Fibroblast of upper back skin (primary cell): ENCODE data around the gene VWA5B2.

Source experiments
- DNase-seq: peaks from one replicate; pipeline ENCODE4 v3.0.0-alpha.2; 2013

Gene VWA5B2

DNA sequence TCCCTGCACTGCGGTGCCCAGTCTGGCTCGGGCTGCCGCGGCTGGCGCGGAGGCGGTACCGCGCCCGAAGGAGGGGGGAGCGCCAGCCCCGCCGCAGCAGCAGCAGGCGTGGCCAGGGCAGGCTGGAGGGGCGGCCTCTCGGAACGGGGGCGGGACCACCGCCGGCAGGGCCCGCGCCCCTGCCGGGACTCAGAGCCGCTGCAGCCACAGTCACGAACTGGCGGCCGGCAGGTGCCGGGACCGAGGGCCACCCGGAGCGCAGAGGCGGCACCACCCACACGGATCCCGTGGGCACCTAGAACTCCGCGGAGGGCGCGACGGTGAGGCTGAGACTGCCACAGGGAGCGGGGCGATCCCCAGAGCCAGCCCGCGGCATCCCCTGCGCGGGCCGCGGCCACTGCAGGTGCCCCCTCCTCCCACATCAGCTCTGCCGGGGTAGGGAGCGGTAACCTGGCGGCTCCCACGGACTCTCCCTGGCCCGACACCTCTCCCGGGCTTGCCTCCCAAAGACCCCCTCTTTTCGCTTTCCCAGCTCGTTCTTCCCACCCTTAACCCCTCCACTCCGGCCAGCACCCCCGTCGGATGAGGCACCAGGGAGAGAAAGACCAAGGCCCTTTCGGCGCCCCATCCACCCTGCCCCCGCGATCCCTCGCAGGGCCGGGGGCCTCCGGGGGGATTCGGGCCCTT, at the start of gene VWA5B2:
TSS of gene VWA5B2 (plus strand) at position 192 of the 687 bp plus-strand sequence. CDS start 944 bp downstream, outside the sequence.
- DNase-seq: peak; percentile 22

DNA sequence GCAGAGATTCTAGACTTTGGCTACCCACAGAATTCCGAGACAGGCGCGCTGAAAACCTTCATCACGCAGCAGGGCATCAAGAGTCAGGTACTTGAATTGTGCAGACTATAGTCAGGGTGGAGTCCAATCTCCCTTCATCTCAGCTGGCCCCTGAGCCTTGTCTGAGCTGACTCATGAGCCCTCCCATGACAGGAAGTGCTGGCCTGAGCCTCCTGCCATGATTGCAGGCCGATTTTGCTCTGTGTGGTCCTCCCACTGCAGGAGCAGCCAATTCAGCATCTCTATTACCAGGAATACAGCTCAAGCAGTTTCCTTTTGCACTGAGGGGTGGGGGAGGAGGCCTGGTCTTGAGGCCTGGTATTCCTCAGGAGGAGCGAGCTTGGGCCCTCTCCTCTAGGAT, 49.2 kb upstream of the VWA5B2 start:
- peak; percentile 35 for DNase-seq

DNA sequence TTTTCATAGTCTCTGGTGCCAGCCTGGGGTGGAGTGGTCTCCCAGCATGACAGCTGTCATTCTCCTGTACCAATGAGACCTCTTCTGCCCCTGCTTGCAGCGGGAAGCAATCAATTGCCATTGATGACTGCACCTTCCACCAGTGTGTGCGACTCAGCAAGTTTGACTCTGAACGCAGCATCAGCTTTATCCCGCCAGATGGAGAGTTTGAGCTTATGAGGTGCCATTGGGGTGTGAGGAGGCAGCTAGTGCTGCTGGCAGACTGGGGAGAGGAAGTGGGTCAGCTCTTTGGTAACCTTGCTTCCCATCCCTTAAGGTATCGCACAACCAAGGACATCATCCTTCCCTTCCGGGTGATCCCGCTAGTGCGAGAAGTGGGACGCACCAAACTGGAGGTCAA, 47.8 kb upstream of the VWA5B2 start:
- DNase-seq: no peak

DNA sequence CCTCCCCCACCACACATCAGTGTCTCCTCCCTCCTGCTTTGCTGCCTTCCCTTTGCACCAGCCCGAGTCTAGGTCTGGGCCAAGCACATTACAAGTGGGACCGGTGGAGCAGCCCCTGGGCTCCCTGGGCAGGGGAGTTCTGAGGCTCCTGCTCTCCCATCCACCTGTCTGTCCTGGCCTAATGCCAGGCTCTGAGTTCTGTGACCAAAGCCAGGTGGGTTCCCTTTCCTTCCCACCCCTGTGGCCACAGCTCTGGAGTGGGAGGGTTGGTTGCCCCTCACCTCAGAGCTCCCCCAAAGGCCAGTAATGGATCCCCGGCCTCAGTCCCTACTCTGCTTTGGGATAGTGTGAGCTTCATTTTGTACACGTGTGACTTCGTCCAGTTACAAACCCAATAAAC, 45.7 kb upstream of the VWA5B2 start:
- DNase-seq: no peak

DNA sequence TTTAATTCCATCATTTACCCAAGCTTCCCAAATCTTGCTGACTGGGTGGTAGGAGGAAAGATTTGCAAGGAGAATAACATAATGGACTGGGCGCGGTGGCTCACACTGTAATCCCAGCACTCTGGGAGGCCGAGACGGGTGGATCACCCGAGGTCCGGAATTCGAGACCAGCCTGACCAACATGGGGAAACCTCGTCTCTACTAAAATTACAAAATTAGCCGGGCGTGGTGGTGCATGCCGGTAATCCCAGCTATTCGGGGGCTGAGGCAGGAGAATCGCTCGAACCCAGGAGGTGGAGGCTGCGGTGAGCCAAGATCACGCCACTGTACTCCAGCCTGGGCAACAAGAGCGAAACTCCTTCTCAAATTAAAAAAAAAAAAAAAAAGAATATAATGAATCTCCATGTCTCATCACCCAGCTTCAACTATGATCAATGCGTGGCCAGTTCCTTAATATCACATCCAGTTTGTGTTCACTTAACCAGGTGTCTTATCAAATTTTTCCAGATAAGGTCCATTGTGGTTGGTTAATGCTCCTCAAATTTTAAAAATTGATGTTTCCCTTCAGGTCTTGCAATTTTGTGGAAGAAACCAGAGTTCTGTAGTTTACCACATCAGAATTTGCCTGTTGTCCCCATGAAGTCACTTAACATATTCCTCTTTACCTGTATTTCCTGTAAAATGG, 44.7 kb upstream of the VWA5B2 start:
- no peak for DNase-seq

DNA sequence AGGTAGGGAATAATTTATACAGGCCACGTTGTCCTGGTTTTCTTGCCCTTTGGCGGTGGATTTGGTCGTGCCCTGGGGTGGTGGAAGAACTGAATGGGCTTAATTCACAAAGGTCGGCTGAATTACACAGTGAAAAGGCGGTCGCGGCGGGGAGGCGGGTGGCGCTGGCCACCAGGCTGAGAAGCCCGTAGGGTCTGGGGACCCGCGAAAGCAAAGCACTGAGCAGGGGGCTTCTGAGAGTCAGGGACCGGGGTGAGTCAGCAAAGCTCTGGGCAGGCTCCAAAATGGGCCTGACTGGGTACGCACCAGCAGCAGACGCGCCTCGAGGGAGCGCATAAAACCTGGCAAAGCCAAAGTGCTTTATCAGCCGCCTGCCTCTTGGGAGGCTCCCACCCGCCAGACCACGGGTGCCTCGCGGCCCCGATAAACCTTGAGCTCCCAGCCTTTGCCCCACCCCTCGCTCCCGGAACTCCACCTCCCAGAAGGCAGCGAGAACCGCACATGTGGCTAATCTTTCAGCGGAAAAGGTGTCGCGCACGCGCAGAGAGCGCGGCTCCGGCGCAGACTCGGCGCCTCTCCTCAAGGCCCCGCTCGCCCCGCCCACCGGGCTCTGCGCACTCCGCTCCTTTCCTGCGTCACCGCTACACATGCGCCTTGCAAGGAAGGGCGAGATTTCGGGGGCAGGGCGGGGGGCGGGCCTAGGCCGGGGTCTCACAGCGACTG, 43.8 kb upstream of the VWA5B2 start:
- peak; percentile 99 for DNase-seq

DNA sequence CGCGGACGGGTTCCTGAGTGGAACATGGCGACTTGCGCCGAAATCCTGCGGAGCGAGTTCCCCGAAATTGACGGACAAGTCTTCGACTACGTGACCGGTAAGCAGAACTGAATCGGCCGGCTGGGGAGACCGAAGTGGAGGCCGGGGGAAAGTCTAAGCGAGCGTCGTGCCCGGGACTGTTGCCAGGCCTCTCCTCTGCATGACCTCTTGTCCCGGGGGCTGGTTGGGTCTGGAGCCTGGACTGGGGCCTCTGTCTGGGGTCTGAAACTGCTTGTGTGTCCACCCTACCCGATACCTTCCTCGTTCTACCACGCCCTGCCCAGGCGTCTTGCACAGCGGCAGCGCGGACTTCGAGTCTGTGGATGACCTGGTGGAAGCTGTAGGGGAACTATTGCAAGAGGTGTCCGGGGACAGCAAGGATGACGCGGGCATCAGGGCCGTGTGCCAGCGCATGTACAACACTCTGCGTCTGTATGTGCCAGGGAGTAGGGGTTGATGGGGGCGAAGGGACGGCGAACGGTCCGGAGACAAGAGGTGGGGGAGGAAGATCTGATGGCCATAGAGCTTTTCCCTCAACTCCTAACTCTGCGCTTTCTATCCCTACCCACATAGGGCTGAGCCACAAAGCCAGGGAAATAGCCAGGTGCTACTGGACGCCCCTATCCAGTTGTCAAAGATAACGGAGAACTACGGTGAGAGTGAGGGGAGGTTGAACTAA, 43.0 kb upstream of the VWA5B2 start, which contains the start of gene ABCF3:
TSS of gene ABCF3 (plus strand) at position 16 of the 718 bp plus-strand sequence. CDS start at position 25, 9 bp downstream.
- DNase-seq: peak; percentile 29

DNA sequence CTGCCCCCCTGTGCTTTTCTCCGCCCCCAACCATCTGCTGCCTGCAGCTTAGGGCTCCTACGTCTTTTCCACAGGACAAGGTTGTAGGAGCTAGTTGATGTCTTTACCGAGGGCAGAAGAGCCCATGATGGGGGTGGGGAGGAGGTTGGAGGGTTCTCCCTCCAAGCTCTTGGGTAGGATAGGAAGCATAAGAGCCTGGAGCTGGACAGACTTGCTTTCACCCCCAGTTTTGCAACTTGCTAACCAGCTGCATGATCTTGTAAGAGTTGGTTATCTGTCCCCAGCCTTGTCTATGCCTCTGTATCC, 42.5 kb upstream of the VWA5B2 start:
- DNase-seq: no peak

DNA sequence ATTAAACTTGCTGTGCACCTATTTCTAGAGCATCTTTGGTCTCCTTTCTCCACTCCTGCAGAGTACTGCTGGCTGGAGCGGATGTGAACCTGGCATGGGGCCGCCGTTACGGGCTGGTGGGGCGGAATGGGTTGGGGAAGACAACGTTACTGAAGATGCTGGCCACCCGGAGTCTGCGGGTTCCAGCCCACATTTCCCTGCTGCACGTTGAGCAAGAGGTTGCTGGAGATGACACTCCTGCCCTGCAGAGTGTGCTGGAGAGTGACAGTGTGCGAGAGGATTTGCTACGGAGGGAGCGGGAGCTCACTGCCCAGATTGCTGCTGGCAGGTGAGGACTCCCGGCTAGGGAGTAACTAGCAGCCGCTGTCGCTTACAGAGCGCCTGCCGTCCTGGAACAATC, 41.3 kb upstream of the VWA5B2 start:
- DNase-seq: no peak

DNA sequence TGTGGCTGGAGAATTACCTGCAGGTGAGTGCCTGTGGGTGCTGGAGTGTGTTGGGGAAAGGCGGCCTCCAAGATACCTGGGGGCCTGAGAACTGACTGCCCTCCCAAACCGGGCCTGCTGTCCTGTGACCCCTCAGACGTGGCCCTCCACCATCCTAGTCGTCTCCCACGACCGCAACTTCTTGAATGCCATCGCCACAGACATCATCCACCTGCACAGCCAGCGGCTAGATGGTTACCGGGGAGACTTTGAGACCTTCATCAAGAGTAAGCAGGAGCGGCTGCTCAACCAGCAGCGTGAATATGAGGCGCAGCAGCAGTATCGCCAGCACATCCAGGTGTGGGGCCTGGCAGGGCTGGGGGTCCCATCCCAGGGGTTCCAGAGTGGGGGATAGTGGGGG, 40.0 kb upstream of the VWA5B2 start:
- no peak for DNase-seq

DNA sequence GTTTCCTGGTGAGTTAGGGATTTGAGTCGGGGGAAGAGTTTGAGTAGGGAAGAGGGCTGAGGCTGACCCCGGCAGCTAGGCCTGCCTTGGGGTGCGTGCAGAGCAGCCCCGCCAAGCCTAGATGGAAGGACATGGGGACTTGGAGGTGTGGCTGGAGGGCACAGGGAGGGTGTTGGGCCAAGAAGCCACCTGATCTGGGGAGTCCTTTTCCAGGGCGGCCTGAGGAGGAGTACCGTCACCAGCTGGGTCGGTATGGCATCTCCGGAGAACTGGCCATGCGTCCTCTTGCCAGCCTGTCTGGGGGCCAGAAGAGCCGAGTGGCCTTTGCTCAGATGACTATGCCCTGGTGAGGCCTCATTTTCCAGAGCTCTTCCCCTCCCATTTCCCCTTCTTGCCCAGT, 36.5 kb upstream of the VWA5B2 start:
- DNase-seq: no peak

DNA sequence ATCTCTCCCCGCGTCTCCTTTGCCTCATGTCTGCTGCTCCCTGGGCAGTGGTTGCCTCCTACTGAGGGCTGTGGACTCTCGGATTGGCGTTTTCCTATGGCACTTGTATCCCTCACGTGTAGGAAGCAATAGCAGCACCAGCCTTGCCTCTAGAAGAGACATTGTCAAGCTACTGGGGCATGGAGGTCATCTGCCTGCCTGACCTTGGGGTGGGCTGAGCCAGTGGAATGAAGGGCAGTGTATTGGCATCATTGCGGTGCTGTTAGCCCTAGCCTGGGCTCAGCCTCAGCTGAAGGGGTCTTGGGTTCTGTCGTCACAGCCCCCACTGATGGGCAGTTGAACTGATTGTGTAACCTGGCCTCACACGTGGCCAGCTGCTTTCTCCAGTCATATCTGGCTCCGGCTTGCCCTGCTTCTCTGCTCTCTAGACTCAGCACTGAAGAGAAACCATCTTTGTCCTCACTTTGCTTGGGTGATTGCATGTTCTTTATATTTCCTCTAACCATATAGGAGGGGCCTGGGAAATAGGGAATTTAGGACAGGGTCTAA, 35.3 kb upstream of the VWA5B2 start:
- no peak for DNase-seq

DNA sequence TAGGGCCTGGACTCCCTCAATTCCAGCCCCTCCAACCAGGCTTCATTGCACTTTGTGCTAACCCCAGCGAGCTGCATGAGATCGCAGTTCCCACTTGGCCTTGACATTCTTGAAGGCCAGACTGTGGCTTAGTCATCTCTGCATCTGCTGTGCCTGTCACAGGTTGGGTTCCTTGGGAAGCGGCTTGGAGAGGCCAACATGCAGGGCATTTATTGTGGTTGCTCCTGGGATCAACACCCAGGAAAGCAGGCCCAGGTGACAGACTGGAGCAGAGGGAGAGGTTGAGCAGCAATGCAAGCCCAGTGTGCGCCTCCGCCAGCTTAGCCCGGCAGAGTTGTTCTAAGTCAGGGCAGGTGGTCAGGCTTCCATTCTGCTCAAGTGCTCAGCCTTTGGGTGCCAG, 32.8 kb upstream of the VWA5B2 start:
- DNase-seq: no peak

DNA sequence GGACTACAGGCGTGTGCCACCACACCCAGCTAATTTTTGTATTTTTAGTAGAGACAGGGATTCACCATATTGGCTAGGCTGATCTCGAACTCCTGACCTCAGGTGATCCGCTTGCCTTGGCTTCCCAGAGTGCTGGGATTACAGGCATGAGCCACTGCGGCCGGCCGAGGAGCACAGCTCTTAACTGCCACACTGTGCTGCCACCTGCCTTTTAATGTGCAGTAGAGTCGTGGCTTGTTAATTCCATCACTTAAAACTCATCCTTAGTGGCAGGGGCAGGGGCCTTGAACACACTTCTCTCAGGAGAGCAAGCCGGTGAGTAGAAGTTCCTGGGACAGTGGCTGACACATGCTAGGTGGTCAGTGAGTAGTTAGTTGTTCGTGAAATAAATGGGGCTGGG, 30.9 kb upstream of the VWA5B2 start:
- DNase-seq: no peak

DNA sequence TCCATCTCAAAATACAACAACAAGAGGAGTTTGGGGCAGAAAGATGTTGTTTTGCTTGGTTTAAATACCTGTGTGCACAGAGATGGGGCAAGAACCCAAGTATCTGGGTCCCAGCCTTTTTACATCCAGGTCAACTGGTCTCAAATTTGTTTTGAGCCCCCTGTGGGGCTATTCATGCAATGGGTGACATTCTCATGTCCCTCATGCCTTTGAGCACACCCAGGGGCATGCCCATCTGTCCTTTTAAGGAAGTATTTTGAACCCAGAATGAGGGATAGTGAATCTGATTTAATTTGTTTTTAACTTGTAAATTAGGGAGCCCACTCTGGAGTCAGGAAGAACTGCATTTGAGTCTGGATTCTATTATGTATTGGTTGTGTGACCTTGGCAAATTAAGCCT, 28.6 kb upstream of the VWA5B2 start:
- DNase-seq: no peak

DNA sequence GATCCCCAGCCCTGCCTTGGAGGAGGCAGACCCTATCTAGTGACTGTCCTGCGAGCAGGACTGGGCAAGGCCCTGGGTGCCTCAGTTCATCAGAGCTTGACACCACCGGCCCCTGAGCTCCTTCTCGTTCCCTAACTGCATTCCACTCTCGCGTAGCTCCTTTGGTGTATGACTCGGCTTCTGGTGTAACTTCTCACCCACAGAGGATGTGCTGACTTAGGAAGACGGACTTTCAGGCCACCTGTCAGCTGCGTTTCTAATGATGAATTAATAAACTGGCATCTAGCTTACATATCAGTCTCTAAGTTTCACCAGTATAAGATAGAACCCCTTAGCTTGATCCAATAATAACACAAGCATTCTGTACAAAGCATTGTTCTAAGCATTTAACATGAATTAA, 25.9 kb upstream of the VWA5B2 start:
- no peak for DNase-seq

DNA sequence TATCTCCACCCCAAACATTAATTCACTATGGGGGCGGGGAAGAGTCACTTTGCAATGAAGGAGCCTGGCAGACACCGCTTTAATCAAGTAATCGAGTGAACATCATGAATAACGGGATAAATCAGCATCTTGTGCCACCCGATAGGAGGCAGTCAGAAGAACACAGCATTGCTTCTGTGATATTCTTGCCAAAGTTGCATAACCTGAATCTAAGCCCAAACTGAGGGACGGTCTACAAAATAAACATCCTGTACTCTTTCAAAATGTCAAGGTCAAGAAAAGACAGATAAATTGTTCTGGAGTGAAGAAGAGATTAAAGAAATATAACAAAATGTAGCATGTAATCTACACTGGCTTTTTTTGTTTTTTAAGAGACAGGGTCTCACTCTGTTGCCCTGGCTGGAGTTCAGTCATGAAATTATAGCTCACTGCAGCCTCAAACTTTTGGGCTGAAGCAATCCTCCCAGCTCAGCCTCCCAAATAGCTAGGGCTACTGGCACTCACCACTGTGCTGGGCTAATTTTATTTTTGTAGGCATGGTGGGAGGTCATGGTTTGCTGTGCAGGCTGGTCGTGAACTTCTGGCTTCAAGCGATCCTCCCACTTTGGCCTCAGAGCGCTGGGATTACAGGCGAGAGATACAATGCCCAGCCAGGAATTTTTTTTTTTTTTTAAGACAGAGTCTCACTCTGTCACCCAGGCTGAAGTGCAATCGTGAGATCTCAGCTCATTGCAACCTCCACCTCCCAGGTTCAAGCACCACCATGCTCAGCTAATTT, 20.1 kb upstream of the VWA5B2 start:
- DNase-seq: no peak

DNA sequence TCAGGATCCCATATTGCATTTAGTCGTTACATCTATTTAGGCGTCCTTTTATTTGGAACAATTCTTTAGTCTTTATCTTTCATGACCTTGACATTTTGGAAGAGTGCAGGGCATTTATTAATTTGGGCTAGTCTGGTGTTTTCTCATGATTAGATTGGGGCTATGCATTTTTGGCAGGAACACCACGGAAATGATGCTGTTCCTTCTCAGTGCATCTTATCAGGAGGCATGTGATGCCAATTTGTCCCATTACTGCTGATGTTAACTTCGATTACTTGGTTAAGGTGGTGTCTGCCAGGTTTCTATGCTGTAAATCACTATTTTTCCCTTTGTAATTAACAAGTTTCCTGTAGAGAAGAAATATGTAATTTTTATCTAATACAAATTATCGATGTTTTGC, 18.1 kb upstream of the VWA5B2 start:
- no peak for DNase-seq

DNA sequence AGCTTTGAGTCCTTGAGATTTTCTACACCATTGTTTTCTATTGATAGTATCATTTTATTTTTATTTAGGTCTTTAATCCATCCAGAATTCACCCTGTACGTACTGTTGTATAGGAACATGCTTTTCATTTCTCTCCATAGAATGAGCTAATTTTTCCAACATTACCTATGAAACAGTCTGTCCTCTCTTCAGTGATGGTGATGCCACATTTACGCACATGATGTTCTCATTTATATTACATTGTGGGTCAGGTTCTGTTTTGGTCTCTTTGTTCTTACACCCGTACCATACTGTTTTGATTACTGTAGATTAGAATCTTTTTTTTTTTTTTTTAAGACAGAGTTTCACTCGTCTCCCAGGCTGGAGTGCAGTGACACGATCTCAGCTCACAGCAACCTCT, 17.7 kb upstream of the VWA5B2 start:
- no peak for DNase-seq

DNA sequence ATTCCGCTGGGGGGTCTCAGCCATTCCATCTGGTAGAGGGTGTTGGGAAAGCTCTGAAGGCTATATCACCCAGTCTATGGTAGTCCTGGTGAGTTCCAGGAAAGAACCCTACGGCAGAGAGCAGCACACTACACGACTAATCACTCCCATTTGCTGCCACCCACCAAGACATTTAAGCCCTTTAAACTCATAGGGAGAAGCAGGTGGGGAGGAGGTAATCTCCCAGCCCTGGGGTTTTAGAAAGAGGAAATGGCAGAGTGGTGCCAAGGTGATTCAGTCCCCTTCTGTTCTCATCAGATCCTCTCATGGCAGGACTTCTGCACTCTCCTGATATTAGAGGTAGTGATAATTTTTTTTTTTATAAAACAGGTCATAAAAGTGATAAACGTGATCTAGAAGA, 10.6 kb upstream of the VWA5B2 start:
- no peak for DNase-seq

DNA sequence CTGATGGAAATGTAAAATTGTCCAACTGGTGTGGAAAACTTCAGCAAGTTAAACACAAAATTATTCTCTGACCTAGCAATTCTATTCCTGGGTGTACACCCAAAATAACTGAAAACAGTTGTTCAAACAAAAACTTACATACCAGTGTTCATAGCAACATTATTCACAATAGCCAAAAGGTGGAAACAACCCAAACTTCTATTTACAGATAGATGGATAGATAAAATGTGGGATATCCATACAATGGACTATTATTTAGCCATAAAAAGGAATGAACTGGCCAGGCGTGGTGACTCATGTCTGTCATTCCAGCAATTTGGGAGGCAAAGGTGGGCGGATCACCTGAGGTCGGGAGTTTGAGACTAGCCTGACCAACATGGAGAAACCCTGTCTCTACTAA, 6.9 kb upstream of the VWA5B2 start:
- no peak for DNase-seq

DNA sequence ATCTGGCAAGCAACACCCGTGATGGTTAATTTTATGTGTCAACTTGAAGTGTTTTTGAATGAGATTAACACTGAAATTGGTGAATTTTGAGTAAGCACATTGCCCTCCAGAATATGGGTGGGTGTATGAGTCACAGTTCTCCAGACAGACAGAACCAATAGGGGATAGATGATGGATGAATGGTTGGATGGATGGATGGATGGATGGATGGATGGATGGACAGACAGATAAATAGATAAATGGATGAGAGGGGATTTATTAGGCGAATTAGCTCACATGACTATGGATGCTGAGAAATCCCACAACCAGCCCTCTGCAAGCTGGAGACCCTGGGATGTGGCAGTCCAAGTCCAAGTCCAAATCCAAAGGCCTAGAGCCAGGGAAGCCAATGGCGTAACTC, 5.4 kb upstream of the VWA5B2 start:
- DNase-seq: no peak
